ENCODE results near the gene BABAM2. TPM values are rescaled to one million over a fixed set of nuclear protein-coding genes. Genes with fewer than 3 reads are reported as not detected.

BABAM2 gene
- total RNA-seq, 3 donors from 2014 or later (not counting 1 experiment from before 2014, with no cell fraction given) = 54.6 to 66.1 (median 59.5) TPM

GRCh38 chr2:28093768-28094167, 203.2 kb downstream of the BABAM2 start:
- H3K9me3 ChIP-seq (ENCODE audit: control insufficient read depth, insufficient read depth, low read length) = no peaks in the 10 kb centered on the region
- intact Hi-C loops (cut with micrococcal nuclease) = no loop called here
- DNase-seq = no peak
- WGBS (ENCODE audit: insufficient coverage) = 98% methylated on average over 2 of the region's 2 CpGs
- Mint-ChIP-seq H3K36me3 (no peaks in the 10 kb centered on the region), H3K9me3 (no peaks in the 10 kb centered on the region), H3K4me3 (no peak overlapping the region), H3K27me3 (ENCODE audit: low read depth in 2 of 2) (no peaks in the 10 kb centered on the region), H3K27ac (no peak overlapping the region), H3K4me1 (no peaks in the 10 kb centered on the region)
- no peak overlapping the region for H3K4me3 ChIP-seq (ENCODE audit: low read length)
- no peak overlapping the region for H3K27ac ChIP-seq (ENCODE audit: low read length)
- no peaks in the 10 kb centered on the region for H3K27me3 ChIP-seq (ENCODE audit: control insufficient read depth, insufficient read depth, low read length)
- no peak for ATAC-seq
- no peak for TF ChIP-seq CTCF (IDR thresholded peaks at IDR 0.05)
- H3K36me3 ChIP-seq (ENCODE audit: control insufficient read depth, insufficient read depth, low read length) = no peaks in the 10 kb centered on the region
- H3K4me1 ChIP-seq (ENCODE audit: control insufficient read depth, insufficient read depth, low read length) = no peaks in the 10 kb centered on the region

GRCh38 chr2:28094739-28095138, 204.2 kb downstream of the BABAM2 start:
- Histone ChIP-seq H3K27me3 (ENCODE audit: control insufficient read depth, insufficient read depth, low read length) (no peaks in the 10 kb centered on the region), H3K9me3 (ENCODE audit: control insufficient read depth, insufficient read depth, low read length) (no peaks in the 10 kb centered on the region), H3K27ac (ENCODE audit: low read length) (no peak overlapping the region), H3K4me1 (ENCODE audit: control insufficient read depth, insufficient read depth, low read length) (no peaks in the 10 kb centered on the region), H3K4me3 (ENCODE audit: low read length) (no peak overlapping the region), H3K36me3 (ENCODE audit: control insufficient read depth, insufficient read depth, low read length) (no peaks in the 10 kb centered on the region)
- no peaks in the 10 kb centered on the region for H3K9me3 Mint-ChIP-seq
- H3K4me3 Mint-ChIP-seq = no peak overlapping the region
- DNase-seq = no peak
- H3K27me3 Mint-ChIP-seq (ENCODE audit: low read depth in 2 of 2) = no peaks in the 10 kb centered on the region
- no peak for ATAC-seq
- H3K4me1 Mint-ChIP-seq = no peaks in the 10 kb centered on the region
- intact Hi-C loops (cut with micrococcal nuclease) = no loop called here
- 100% methylated on average over 2 of the region's 3 CpGs for WGBS (ENCODE audit: insufficient coverage)
- H3K27ac Mint-ChIP-seq = no peak overlapping the region
- no peak for TF ChIP-seq CTCF (IDR thresholded peaks at IDR 0.05)
- no peaks in the 10 kb centered on the region for H3K36me3 Mint-ChIP-seq

GRCh38 chr2:28095622-28096021, 205.1 kb downstream of the BABAM2 start:
- Mint-ChIP-seq H3K4me3 (no peak overlapping the region), H3K27ac (no peak overlapping the region), H3K36me3 (no peaks in the 10 kb centered on the region), H3K9me3 (no peaks in the 10 kb centered on the region), H3K4me1 (peaks cover 0 to 3% of the 10 kb centered on the region in 2 donors), H3K27me3 (ENCODE audit: low read depth in 2 of 2) (no peaks in the 10 kb centered on the region)
- ATAC-seq (no peak), DNase-seq (no peak)
- Histone ChIP-seq H3K27ac (ENCODE audit: low read length) (no peak overlapping the region), H3K9me3 (ENCODE audit: control insufficient read depth, insufficient read depth, low read length) (no peaks in the 10 kb centered on the region), H3K36me3 (ENCODE audit: control insufficient read depth, insufficient read depth, low read length) (no peaks in the 10 kb centered on the region), H3K4me3 (ENCODE audit: low read length) (no peak overlapping the region), H3K27me3 (ENCODE audit: control insufficient read depth, insufficient read depth, low read length) (no peaks in the 10 kb centered on the region), H3K4me1 (ENCODE audit: control insufficient read depth, insufficient read depth, low read length) (no peaks in the 10 kb centered on the region)
- intact Hi-C loops (cut with micrococcal nuclease) = no loop called here
- no peak for TF ChIP-seq CTCF (IDR thresholded peaks at IDR 0.05)
- WGBS (ENCODE audit: insufficient coverage) = 100% methylated on average over 2 of the region's 2 CpGs

GRCh38 chr2:28096421-28096820, 205.9 kb downstream of the BABAM2 start:
- Histone ChIP-seq H3K36me3 (ENCODE audit: control insufficient read depth, insufficient read depth, low read length) (no peaks in the 10 kb centered on the region), H3K4me3 (ENCODE audit: low read length) (no peak overlapping the region), H3K27ac (ENCODE audit: low read length) (no peak overlapping the region), H3K27me3 (ENCODE audit: control insufficient read depth, insufficient read depth, low read length) (no peaks in the 10 kb centered on the region), H3K9me3 (ENCODE audit: control insufficient read depth, insufficient read depth, low read length) (no peaks in the 10 kb centered on the region), H3K4me1 (ENCODE audit: control insufficient read depth, insufficient read depth, low read length) (no peaks in the 10 kb centered on the region)
- DNase-seq = no peak
- Mint-ChIP-seq H3K9me3 (no peaks in the 10 kb centered on the region), H3K27me3 (ENCODE audit: low read depth in 2 of 2) (no peaks in the 10 kb centered on the region), H3K27ac (no peak overlapping the region), H3K36me3 (no peaks in the 10 kb centered on the region), H3K4me3 (no peak overlapping the region), H3K4me1 (peaks cover 0 to 11% of the 10 kb centered on the region in 2 donors)
- no peak for ATAC-seq
- intact Hi-C loops (cut with micrococcal nuclease) = no loop called here
- TF ChIP-seq CTCF (IDR thresholded peaks at IDR 0.05) = no peak
- 100% methylated on average over 1 of the region's 2 CpGs for WGBS (ENCODE audit: insufficient coverage)
